Immature natural killer cell (primary cell): ENCODE measurements around the gene SLC7A10. TPM values are rescaled to one million over a fixed set of nuclear protein-coding genes. Genes with fewer than 3 reads are reported as not detected.
"Not testable (repeated sequence)": the region's sequence is repeated elsewhere in the genome, so short reads cannot be mapped to it uniquely, and the experiment has no call there.

Source experiments
- DNase-seq, 3 donors: peaks; one replicate each; pipeline ENCODE4 v3.0.0; 2022; ENCODE audit warnings: mixed read lengths in 1 of 3
- H3K27ac Mint-ChIP-seq, 6 donors: one replicate each; pipeline ENCODE4 v1.8.0; 2020; ENCODE audit warnings: mixed read lengths in 6 of 6, mild to moderate bottlenecking in 5 of 6, inconsistent platforms in 4 of 6, moderate library complexity in 3 of 6
- H3K27me3 Mint-ChIP-seq, 3 donors: one replicate each; pipeline ENCODE4 v1.8.0; 2020 to 2021; ENCODE audit warnings: low read depth in 3 of 3, mild to moderate bottlenecking in 3 of 3, mixed read lengths in 3 of 3, moderate library complexity in 3 of 3, inconsistent platforms in 1 of 3
- H3K36me3 Mint-ChIP-seq, 3 donors: one replicate each; pipeline ENCODE4 v1.8.0; 2020; ENCODE audit warnings: mixed read lengths in 3 of 3, inconsistent platforms in 2 of 3, mild to moderate bottlenecking in 2 of 3
- H3K4me1 Mint-ChIP-seq, 2 donors: one replicate each; pipeline ENCODE4 v1.8.0; 2020; ENCODE audit warnings: inconsistent platforms in 2 of 2, mild to moderate bottlenecking in 2 of 2, mixed read lengths in 2 of 2, moderate library complexity in 1 of 2
- H3K4me3 Mint-ChIP-seq, 5 donors: one replicate each; pipeline ENCODE4 v1.8.0; 2020; ENCODE audit warnings: mild to moderate bottlenecking in 5 of 5, mixed read lengths in 5 of 5, inconsistent platforms in 3 of 5, moderate library complexity in 3 of 5
- H3K9me3 Mint-ChIP-seq, 6 donors: one replicate each; pipeline ENCODE4 v1.8.0; 2020; ENCODE audit warnings: mild to moderate bottlenecking in 6 of 6, mixed read lengths in 6 of 6, inconsistent platforms in 4 of 6, moderate library complexity in 3 of 6
- polyA plus RNA-seq, 3 donors: library from polyadenylated mRNA; unstranded; fragments of 300-500 nt; fragmentation: Illumina TruSeq; gene quantifications; one replicate each; pipeline ENCODE4 v1.2.3, GENCODE V29; 2021

SLC7A10 gene
- polyA plus RNA-seq, 3 donors from 2014 or later = not detected

- H3K27ac Mint-ChIP-seq = peak overlapping the region; percentile 96 to 99 (median 99)
- peaks cover 0 to 4% (median 2%) of the 10 kb centered on the region in 6 donors for H3K9me3 Mint-ChIP-seq
- peaks cover 12 to 21% (median 15%) of the 10 kb centered on the region in 3 donors for H3K27me3 Mint-ChIP-seq
- H3K4me1 Mint-ChIP-seq = peaks cover 48 to 59% of the 10 kb centered on the region in 2 donors
- no peaks in the 10 kb centered on the region for H3K36me3 Mint-ChIP-seq
- no peak for DNase-seq
- H3K4me3 Mint-ChIP-seq = peak overlapping the region; percentile 92 to 99 (median 99)
These were observed 50.4 kb downstream of the SLC7A10 start for GRCh38 chr19:33175156-33175782.

- Mint-ChIP-seq H3K36me3 (peaks cover 0 to under 1% (median 0%) of the 10 kb centered on the region in 3 donors), H3K4me1 (peaks cover 48 to 52% of the 10 kb centered on the region in 2 donors), H3K4me3 (peak overlapping the region in 1 of 5 donors; percentile 53), H3K9me3 (peaks cover 0 to 4% (median 2%) of the 10 kb centered on the region in 6 donors), H3K27ac (no peak overlapping the region), H3K27me3 (peaks cover 12 to 21% (median 15%) of the 10 kb centered on the region in 3 donors)
- DNase-seq = no peak
These were observed 51.5 kb downstream of the SLC7A10 start for GRCh38 chr19:33174186-33174585.

- H3K36me3 Mint-ChIP-seq = peaks cover 5 to 10% (median 6%) of the 10 kb centered on the region in 3 donors
- no peak for DNase-seq
- H3K4me1 Mint-ChIP-seq = peaks cover 40 to 46% of the 10 kb centered on the region in 2 donors
- H3K9me3 Mint-ChIP-seq = peaks cover 0 to 7% (median 3%) of the 10 kb centered on the region in 6 donors
- no peak overlapping the region for H3K4me3 Mint-ChIP-seq
- peaks cover 7 to 12% (median 8%) of the 10 kb centered on the region in 3 donors for H3K27me3 Mint-ChIP-seq
- H3K27ac Mint-ChIP-seq = no peak overlapping the region
These were observed 53.7 kb downstream of the SLC7A10 start for GRCh38 chr19:33171916-33172359.

- H3K4me1 Mint-ChIP-seq = peaks cover 37 to 41% of the 10 kb centered on the region in 2 donors
- no peak overlapping the region for H3K27ac Mint-ChIP-seq
- H3K36me3 Mint-ChIP-seq = peaks cover 5 to 10% (median 6%) of the 10 kb centered on the region in 3 donors
- peaks cover 0 to 7% (median 0%) of the 10 kb centered on the region in 6 donors for H3K9me3 Mint-ChIP-seq
- H3K4me3 Mint-ChIP-seq = no peak overlapping the region
- H3K27me3 Mint-ChIP-seq = peaks cover 3 to 8% (median 3%) of the 10 kb centered on the region in 3 donors
- no peak for DNase-seq
These were observed 54.3 kb downstream of the SLC7A10 start for GRCh38 chr19:33171222-33171795.

GRCh38 chr19:33168528-33168927, 57.1 kb downstream of the SLC7A10 start:
- H3K27me3 Mint-ChIP-seq = peaks cover 0 to 2% (median 0%) of the 10 kb centered on the region in 3 donors
- H3K4me3 Mint-ChIP-seq = no peak overlapping the region
- H3K9me3 Mint-ChIP-seq = peaks cover 0 to 7% (median 0%) of the 10 kb centered on the region in 6 donors
- H3K36me3 Mint-ChIP-seq = peaks cover 5 to 10% (median 6%) of the 10 kb centered on the region in 3 donors
- H3K4me1 Mint-ChIP-seq = peaks cover 22 to 27% of the 10 kb centered on the region in 2 donors
- no peak for DNase-seq
- H3K27ac Mint-ChIP-seq = peak overlapping the region in 1 of 6 donors; percentile 57

GRCh38 chr19:33167438-33167837, 58.2 kb downstream of the SLC7A10 start:
- Mint-ChIP-seq H3K36me3 (peaks cover 5 to 10% (median 6%) of the 10 kb centered on the region in 3 donors), H3K4me1 (peaks cover 17 to 23% of the 10 kb centered on the region in 2 donors), H3K9me3 (peaks cover 0 to 7% (median 0%) of the 10 kb centered on the region in 6 donors), H3K27ac (no peak overlapping the region), H3K27me3 (peaks cover 0 to 2% (median 0%) of the 10 kb centered on the region in 3 donors), H3K4me3 (no peak overlapping the region)
- no peak for DNase-seq

- H3K4me3 Mint-ChIP-seq = not testable (repeated sequence)
- H3K4me1 Mint-ChIP-seq = peaks cover 16 to 23% of the 10 kb centered on the region in 2 donors
These were observed 59.6 kb downstream of the SLC7A10 start for GRCh38 chr19:33166037-33166436.

GRCh38 chr19:33163481-33163880, 62.2 kb downstream of the SLC7A10 start:
- peaks cover 0 to 7% (median 0%) of the 10 kb centered on the region in 6 donors for H3K9me3 Mint-ChIP-seq
- H3K36me3 Mint-ChIP-seq = peaks cover 3 to 6% (median 5%) of the 10 kb centered on the region in 3 donors
- H3K4me3 Mint-ChIP-seq = no peak overlapping the region
- H3K4me1 Mint-ChIP-seq = peaks cover 30 to 40% of the 10 kb centered on the region in 2 donors
- no peak for DNase-seq
- H3K27ac Mint-ChIP-seq = no peak overlapping the region
- H3K27me3 Mint-ChIP-seq = peaks cover 2 to 4% (median 2%) of the 10 kb centered on the region in 3 donors

More at GRCh38 chr19:33166037-33166436, 59.6 kb downstream of the SLC7A10 start:
- not testable (repeated sequence) for DNase-seq, H3K36me3 Mint-ChIP-seq, H3K9me3 Mint-ChIP-seq, H3K27ac Mint-ChIP-seq, H3K27me3 Mint-ChIP-seq

GRCh38 chr19:33161201-33161600, 64.4 kb downstream of the SLC7A10 start:
- no peaks in the 10 kb centered on the region for H3K9me3 Mint-ChIP-seq
- H3K4me3 Mint-ChIP-seq = peak overlapping the region; percentile 73 to 76 (median 75)
- H3K4me1 Mint-ChIP-seq = peaks cover 39 to 46% of the 10 kb centered on the region in 2 donors
- no peak for DNase-seq
- H3K27me3 Mint-ChIP-seq = peaks cover 2 to 4% (median 2%) of the 10 kb centered on the region in 3 donors
- peak overlapping the region; percentile 81 to 97 (median 92) for H3K27ac Mint-ChIP-seq
- H3K36me3 Mint-ChIP-seq = no peaks in the 10 kb centered on the region

- H3K27ac Mint-ChIP-seq = peak overlapping the region; percentile 81 to 97 (median 92)
- no peaks in the 10 kb centered on the region for H3K9me3 Mint-ChIP-seq
- H3K4me3 Mint-ChIP-seq = peak overlapping the region; percentile 73 to 76 (median 75)
- DNase-seq = no peak
- peaks cover 39 to 46% of the 10 kb centered on the region in 2 donors for H3K4me1 Mint-ChIP-seq
- peaks cover 0 to 4% (median 2%) of the 10 kb centered on the region in 3 donors for H3K27me3 Mint-ChIP-seq
- peaks cover 0 to 4% (median 0%) of the 10 kb centered on the region in 3 donors for H3K36me3 Mint-ChIP-seq
These were observed 65.8 kb downstream of the SLC7A10 start for GRCh38 chr19:33159893-33160292.

- Mint-ChIP-seq H3K36me3 (peaks cover 0 to 4% (median 0%) of the 10 kb centered on the region in 3 donors), H3K27ac (peak overlapping the region; percentile 24 to 81 (median 66)), H3K4me3 (peak overlapping the region in 1 of 5 donors; percentile 58), H3K9me3 (no peaks in the 10 kb centered on the region), H3K4me1 (peaks cover 39 to 46% of the 10 kb centered on the region in 2 donors), H3K27me3 (peaks cover 0 to 6% (median 2%) of the 10 kb centered on the region in 3 donors)
- DNase-seq = no peak
These were observed 66.5 kb downstream of the SLC7A10 start for GRCh38 chr19:33159149-33159548.
